ENCODE measurements around the gene KBTBD12.

The KBTBD12 gene

GRCh38 chr3:127933396-127933795 lies 18.4 kb downstream of the KBTBD12 start:
- no peak overlapping the region for H3K9ac ChIP-seq (ENCODE audit: low read depth, low read length)
- no peaks in the 10 kb centered on the region for H3K9me3 ChIP-seq (ENCODE audit: insufficient read depth, low read depth, low read length)
- no peaks in the 10 kb centered on the region for H3K27me3 ChIP-seq (ENCODE audit: insufficient read depth, low read length)
- no peaks in the 10 kb centered on the region for H3K36me3 ChIP-seq (ENCODE audit: insufficient read depth, low read depth, low read length)
- H3K27ac ChIP-seq (ENCODE audit: low read length), result no peak overlapping the region
- H3K4me3 ChIP-seq (ENCODE audit: low read length), result no peak overlapping the region
- no peaks in the 10 kb centered on the region for H3K4me1 ChIP-seq (ENCODE audit: insufficient read depth, low read length)

GRCh38 chr3:127938800-127939199 lies 23.8 kb downstream of the KBTBD12 start:
- H3K36me3 ChIP-seq (ENCODE audit: insufficient read depth, low read depth, low read length), result no peaks in the 10 kb centered on the region
- H3K9me3 ChIP-seq (ENCODE audit: insufficient read depth, low read depth, low read length), result no peaks in the 10 kb centered on the region
- no peak overlapping the region for H3K4me3 ChIP-seq (ENCODE audit: low read length)
- H3K9ac ChIP-seq (ENCODE audit: low read depth, low read length), result no peak overlapping the region
- H3K27me3 ChIP-seq (ENCODE audit: insufficient read depth, low read length), result no peaks in the 10 kb centered on the region
- H3K4me1 ChIP-seq (ENCODE audit: insufficient read depth, low read length), result no peaks in the 10 kb centered on the region
- no peak overlapping the region for H3K27ac ChIP-seq (ENCODE audit: low read length)

- Histone ChIP-seq H3K27ac (ENCODE audit: low read length) (no peak overlapping the region), H3K9ac (ENCODE audit: low read depth, low read length) (no peak overlapping the region), H3K9me3 (ENCODE audit: insufficient read depth, low read depth, low read length) (no peaks in the 10 kb centered on the region), H3K4me3 (ENCODE audit: low read length) (no peak overlapping the region), H3K4me1 (ENCODE audit: insufficient read depth, low read length) (no peaks in the 10 kb centered on the region), H3K36me3 (ENCODE audit: insufficient read depth, low read depth, low read length) (no peaks in the 10 kb centered on the region), H3K27me3 (ENCODE audit: insufficient read depth, low read length) (no peaks in the 10 kb centered on the region)
Observed at GRCh38 chr3:127940116-127940515, 25.1 kb downstream of the KBTBD12 start.

- H3K4me3 ChIP-seq (ENCODE audit: low read length), result no peak overlapping the region
- H3K9me3 ChIP-seq (ENCODE audit: insufficient read depth, low read depth, low read length), result no peaks in the 10 kb centered on the region
- H3K36me3 ChIP-seq (ENCODE audit: insufficient read depth, low read depth, low read length), result no peaks in the 10 kb centered on the region
- H3K27ac ChIP-seq (ENCODE audit: low read length), result no peak overlapping the region
- no peaks in the 10 kb centered on the region for H3K4me1 ChIP-seq (ENCODE audit: insufficient read depth, low read length)
- no peak overlapping the region for H3K9ac ChIP-seq (ENCODE audit: low read depth, low read length)
- no peaks in the 10 kb centered on the region for H3K27me3 ChIP-seq (ENCODE audit: insufficient read depth, low read length)
Observed at GRCh38 chr3:127942613-127943012, 27.6 kb downstream of the KBTBD12 start.

GRCh38 chr3:127948211-127948610 lies 33.2 kb downstream of the KBTBD12 start:
- H3K27ac ChIP-seq (ENCODE audit: low read length), result no peak overlapping the region
- no peaks in the 10 kb centered on the region for H3K9me3 ChIP-seq (ENCODE audit: insufficient read depth, low read depth, low read length)
- H3K9ac ChIP-seq (ENCODE audit: low read depth, low read length), result no peak overlapping the region
- H3K4me1 ChIP-seq (ENCODE audit: insufficient read depth, low read length), result no peaks in the 10 kb centered on the region
- no peaks in the 10 kb centered on the region for H3K27me3 ChIP-seq (ENCODE audit: insufficient read depth, low read length)
- no peaks in the 10 kb centered on the region for H3K36me3 ChIP-seq (ENCODE audit: insufficient read depth, low read depth, low read length)
- H3K4me3 ChIP-seq (ENCODE audit: low read length), result no peak overlapping the region

- H3K27ac ChIP-seq (ENCODE audit: low read length), result no peak overlapping the region
- no peak overlapping the region for H3K9ac ChIP-seq (ENCODE audit: low read depth, low read length)
- H3K36me3 ChIP-seq (ENCODE audit: insufficient read depth, low read depth, low read length), result no peaks in the 10 kb centered on the region
- no peak overlapping the region for H3K4me3 ChIP-seq (ENCODE audit: low read length)
- H3K4me1 ChIP-seq (ENCODE audit: insufficient read depth, low read length), result no peaks in the 10 kb centered on the region
- no peaks in the 10 kb centered on the region for H3K9me3 ChIP-seq (ENCODE audit: insufficient read depth, low read depth, low read length)
- no peaks in the 10 kb centered on the region for H3K27me3 ChIP-seq (ENCODE audit: insufficient read depth, low read length)
Observed at GRCh38 chr3:127949446-127950055, 34.5 kb downstream of the KBTBD12 start.

GRCh38 chr3:127951276-127951675 lies 36.2 kb downstream of the KBTBD12 start:
- Histone ChIP-seq H3K9ac (ENCODE audit: low read depth, low read length) (no peak overlapping the region), H3K27me3 (ENCODE audit: insufficient read depth, low read length) (no peaks in the 10 kb centered on the region), H3K4me1 (ENCODE audit: insufficient read depth, low read length) (no peaks in the 10 kb centered on the region), H3K4me3 (ENCODE audit: low read length) (no peak overlapping the region), H3K9me3 (ENCODE audit: insufficient read depth, low read depth, low read length) (no peaks in the 10 kb centered on the region), H3K36me3 (ENCODE audit: insufficient read depth, low read depth, low read length) (no peaks in the 10 kb centered on the region), H3K27ac (ENCODE audit: low read length) (no peak overlapping the region)

GRCh38 chr3:127953091-127954035 lies 38.3 kb downstream of the KBTBD12 start:
- H3K4me1 ChIP-seq (ENCODE audit: insufficient read depth, low read length), result no peaks in the 10 kb centered on the region

GRCh38 chr3:127954640-127955039 lies 39.6 kb downstream of the KBTBD12 start:
- Histone ChIP-seq H3K27me3 (ENCODE audit: insufficient read depth, low read length) (no peaks in the 10 kb centered on the region), H3K27ac (ENCODE audit: low read length) (no peak overlapping the region), H3K9ac (ENCODE audit: low read depth, low read length) (no peak overlapping the region), H3K4me1 (ENCODE audit: insufficient read depth, low read length) (no peaks in the 10 kb centered on the region), H3K36me3 (ENCODE audit: insufficient read depth, low read depth, low read length) (no peaks in the 10 kb centered on the region), H3K4me3 (ENCODE audit: low read length) (no peak overlapping the region), H3K9me3 (ENCODE audit: insufficient read depth, low read depth, low read length) (no peaks in the 10 kb centered on the region)

More at GRCh38 chr3:127953091-127954035, 38.3 kb downstream of the KBTBD12 start:
- no peaks in the 10 kb centered on the region for H3K27me3 ChIP-seq (ENCODE audit: insufficient read depth, low read length)
- no peak overlapping the region for H3K9ac ChIP-seq (ENCODE audit: low read depth, low read length)
- no peak overlapping the region for H3K27ac ChIP-seq (ENCODE audit: low read length)
- H3K36me3 ChIP-seq (ENCODE audit: insufficient read depth, low read depth, low read length), result no peaks in the 10 kb centered on the region
- H3K9me3 ChIP-seq (ENCODE audit: insufficient read depth, low read depth, low read length), result no peaks in the 10 kb centered on the region
- no peak overlapping the region for H3K4me3 ChIP-seq (ENCODE audit: low read length)

- Histone ChIP-seq H3K27me3 (ENCODE audit: insufficient read depth, low read length) (no peaks in the 10 kb centered on the region), H3K27ac (ENCODE audit: low read length) (no peak overlapping the region), H3K36me3 (ENCODE audit: insufficient read depth, low read depth, low read length) (no peaks in the 10 kb centered on the region), H3K9me3 (ENCODE audit: insufficient read depth, low read depth, low read length) (no peaks in the 10 kb centered on the region), H3K9ac (ENCODE audit: low read depth, low read length) (no peak overlapping the region), H3K4me3 (ENCODE audit: low read length) (no peak overlapping the region), H3K4me1 (ENCODE audit: insufficient read depth, low read length) (no peaks in the 10 kb centered on the region)
Observed at GRCh38 chr3:127955728-127956127, 40.7 kb downstream of the KBTBD12 start.

GRCh38 chr3:127959041-127959440 lies 44.0 kb downstream of the KBTBD12 start:
- H3K27ac ChIP-seq (ENCODE audit: low read length), result no peak overlapping the region
- H3K9ac ChIP-seq (ENCODE audit: low read depth, low read length), result no peak overlapping the region
- H3K27me3 ChIP-seq (ENCODE audit: insufficient read depth, low read length), result no peaks in the 10 kb centered on the region
- no peaks in the 10 kb centered on the region for H3K9me3 ChIP-seq (ENCODE audit: insufficient read depth, low read depth, low read length)
- no peak overlapping the region for H3K4me3 ChIP-seq (ENCODE audit: low read length)
- no peaks in the 10 kb centered on the region for H3K4me1 ChIP-seq (ENCODE audit: insufficient read depth, low read length)
- H3K36me3 ChIP-seq (ENCODE audit: insufficient read depth, low read depth, low read length), result no peaks in the 10 kb centered on the region

- H3K4me3 ChIP-seq (ENCODE audit: low read length), result no peak overlapping the region
- no peaks in the 10 kb centered on the region for H3K9me3 ChIP-seq (ENCODE audit: insufficient read depth, low read depth, low read length)
- no peak overlapping the region for H3K9ac ChIP-seq (ENCODE audit: low read depth, low read length)
- no peaks in the 10 kb centered on the region for H3K36me3 ChIP-seq (ENCODE audit: insufficient read depth, low read depth, low read length)
- no peak overlapping the region for H3K27ac ChIP-seq (ENCODE audit: low read length)
- H3K27me3 ChIP-seq (ENCODE audit: insufficient read depth, low read length), result no peaks in the 10 kb centered on the region
- no peaks in the 10 kb centered on the region for H3K4me1 ChIP-seq (ENCODE audit: insufficient read depth, low read length)
Observed at GRCh38 chr3:127959873-127960272, 44.8 kb downstream of the KBTBD12 start.
